Suprapubic skin (tissue), 4 donors: ENCODE data around the gene SIAH2. TPM values are rescaled to one million over a fixed set of nuclear protein-coding genes. Genes with fewer than 3 reads are reported as not detected.

Experiments
- DNase-seq, 2 donors: peaks; one replicate each; pipeline ENCODE4 v3.0.0-alpha.2; 2019; ENCODE audit warnings: low spot score in 2 of 2
- H3K27ac ChIP-seq: fragments of 200-600 bp; sonication (generic); one replicate; pipeline ENCODE4 v1.5.1; 2019
- H3K27me3 ChIP-seq: fragments of 200-600 bp; sonication (generic); one replicate; pipeline ENCODE4 v1.5.1; 2019
- H3K36me3 ChIP-seq: fragments of 200-600 bp; sonication (generic); one replicate; pipeline ENCODE4 v1.5.1; 2019
- H3K4me1 ChIP-seq: fragments of 200-600 bp; sonication (generic); one replicate; pipeline ENCODE4 v1.5.1; 2019
- H3K4me3 ChIP-seq: fragments of 200-600 bp; sonication (generic); one replicate; pipeline ENCODE4 v1.5.1; 2019; ENCODE audit warnings: mild to moderate bottlenecking
- H3K9me3 ChIP-seq: fragments of 200-600 bp; sonication (generic); one replicate; pipeline ENCODE4 v1.5.1; 2019
- CTCF ChIP-seq, 2 donors: fragments of 200-600 bp in 1 of 2; fragments of 450-650 bp in 1 of 2; sonication (generic) in 1 of 2; IDR thresholded peaks; one replicate each; pipeline ENCODE4 v1.5.1; 2016 to 2019; ENCODE audit warnings: antibody characterized with exemption in 2 of 2, mild to moderate bottlenecking in 1 of 2, moderate library complexity in 1 of 2
- EP300 ChIP-seq: sonication (generic); formaldehyde crosslinking; IDR thresholded peaks from one replicate; pipeline ENCODE4 v1.6.1; 2017; ENCODE audit warnings: antibody characterized with exemption
- POLR2A ChIP-seq, 2 donors: fragments of 450-650 bp; IDR thresholded peaks; one replicate each; pipeline ENCODE4 v1.6.1; 2017; ENCODE audit warnings: antibody characterized with exemption in 2 of 2, mild to moderate bottlenecking in 2 of 2, moderate library complexity in 2 of 2
- POLR2AphosphoS5 ChIP-seq, 3 donors: sonication (generic); formaldehyde crosslinking; IDR thresholded peaks; one replicate each; pipeline ENCODE4 v1.6.1; 2017; ENCODE audit warnings: antibody characterized with exemption in 3 of 3
- WGBS: methylation state at CpG from one replicate; pipeline ENCODE4 v1.1.5; 2018; 5-methylcytosine and 5-hydroxymethylcytosine counted together
- total RNA-seq, 4 donors: library from RNA; depleted of rRNA; stranded (reverse); fragments of >200 nt; gene quantifications; one replicate each; pipeline ENCODE4 v1.1.0, GENCODE V29; 2016

The SIAH2 gene
- total RNA-seq, 4 donors from 2014 or later, result 49.5 to 95.7 (median 81.3) TPM

- peaks cover 18% of the 10 kb centered on the region for H3K36me3 ChIP-seq
- no peak for DNase-seq
- H3K4me3 ChIP-seq, result no peak overlapping the region
- H3K9me3 ChIP-seq, result no peaks in the 10 kb centered on the region
- no peaks in the 10 kb centered on the region for H3K27me3 ChIP-seq
- TF ChIP-seq CTCF (IDR thresholded peaks at IDR 0.05) (no peak), POLR2AphosphoS5 (IDR thresholded peaks at IDR 0.05) (no peak), EP300 (no peak), POLR2A (IDR thresholded peaks at IDR 0.05) (no peak)
- WGBS, result 67% methylated on average over 5 of the region's 5 CpGs
- no peak overlapping the region for H3K27ac ChIP-seq
- H3K4me1 ChIP-seq, result peaks cover 54% of the 10 kb centered on the region
These were observed 21.4 kb downstream of the SIAH2 start for GRCh38 chr3:150741497-150742140.

- Histone ChIP-seq H3K36me3 (peaks cover 18% of the 10 kb centered on the region), H3K9me3 (no peaks in the 10 kb centered on the region), H3K4me3 (no peak overlapping the region), H3K4me1 (peaks cover 47% of the 10 kb centered on the region), H3K27me3 (no peaks in the 10 kb centered on the region), H3K27ac (no peak overlapping the region)
- DNase-seq, result no peak
- 86% methylated on average over 11 of the region's 12 CpGs for WGBS
- TF ChIP-seq POLR2A (IDR thresholded peaks at IDR 0.05) (no peak), POLR2AphosphoS5 (IDR thresholded peaks at IDR 0.05) (no peak), EP300 (no peak), CTCF (IDR thresholded peaks at IDR 0.05) (no peak)
These were observed 22.1 kb downstream of the SIAH2 start for GRCh38 chr3:150740733-150741496.

DNA sequence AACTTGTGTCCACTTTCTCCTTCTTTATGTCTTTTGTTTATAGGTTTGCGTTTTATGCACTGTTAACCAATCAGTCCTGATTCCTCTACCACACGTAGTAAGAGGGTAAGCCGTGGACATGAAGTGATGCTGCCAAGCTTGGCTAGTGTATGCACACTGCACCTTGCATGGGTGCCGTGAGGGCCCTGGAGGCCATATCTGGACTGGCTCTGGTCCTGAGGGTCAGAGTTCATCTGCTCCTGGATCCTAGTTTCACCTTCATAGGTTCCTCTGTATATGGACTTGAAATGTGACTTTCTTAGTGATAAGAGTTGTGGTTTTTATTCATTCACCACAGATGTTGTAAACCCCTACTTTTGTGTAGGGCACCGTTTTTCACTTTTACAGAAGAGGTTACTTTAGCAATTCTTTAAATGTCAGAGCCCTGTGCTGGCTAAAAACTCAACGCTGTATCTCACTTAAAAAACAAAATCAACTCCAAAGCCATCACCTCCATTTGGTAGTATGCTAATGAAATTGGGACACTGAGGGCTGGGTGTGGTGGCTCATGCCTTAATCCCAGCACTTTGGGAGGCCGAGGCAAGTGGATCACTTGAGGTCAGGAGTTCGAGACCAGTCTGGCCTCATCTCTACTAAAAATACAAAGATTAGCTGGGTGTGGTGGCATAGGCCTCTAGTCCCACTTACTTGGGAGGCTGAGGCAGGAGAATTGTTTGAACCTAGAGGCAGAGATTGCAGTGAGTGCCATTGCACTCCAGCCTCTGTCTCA is 22.9 kb downstream of the SIAH2 start:
- WGBS, result 88% methylated on average over 8 of the region's 8 CpGs
- DNase-seq, result no peak
- TF ChIP-seq CTCF (IDR thresholded peaks at IDR 0.05) (no peak), POLR2AphosphoS5 (IDR thresholded peaks at IDR 0.05) (no peak), POLR2A (IDR thresholded peaks at IDR 0.05) (no peak), EP300 (no peak)
- Histone ChIP-seq H3K27ac (no peak overlapping the region), H3K36me3 (peaks cover 18% of the 10 kb centered on the region), H3K4me3 (no peak overlapping the region), H3K9me3 (no peaks in the 10 kb centered on the region), H3K4me1 (peaks cover 44% of the 10 kb centered on the region), H3K27me3 (no peaks in the 10 kb centered on the region)

GRCh38 chr3:150739200-150739863 is 23.6 kb downstream of the SIAH2 start:
- 62% methylated on average over 7 of the region's 7 CpGs for WGBS
- H3K9me3 ChIP-seq, result no peaks in the 10 kb centered on the region
- H3K4me1 ChIP-seq, result peaks cover 37% of the 10 kb centered on the region
- no peaks in the 10 kb centered on the region for H3K27me3 ChIP-seq
- DNase-seq, result no peak
- no peak for TF ChIP-seq EP300
- TF ChIP-seq CTCF (IDR thresholded peaks at IDR 0.05), result no peak
- TF ChIP-seq POLR2AphosphoS5 (IDR thresholded peaks at IDR 0.05), result no peak
- no peak for TF ChIP-seq POLR2A (IDR thresholded peaks at IDR 0.05)
- H3K36me3 ChIP-seq, result peaks cover 18% of the 10 kb centered on the region
- H3K27ac ChIP-seq, result no peak overlapping the region
- no peak overlapping the region for H3K4me3 ChIP-seq
